Measurements from ENCODE around the gene CTRL.
"Not testable (repeated sequence)": the region's sequence is repeated elsewhere in the genome, so short reads cannot be mapped to it uniquely, and the experiment has no call there.

CTRL gene

GRCh38 chr16:67922740-67923139 is 8.9 kb downstream of the CTRL start:
- peak; percentile 90 for DNase-seq

- no peak for DNase-seq
Measured at GRCh38 chr16:67922221-67922620, 9.4 kb downstream of the CTRL start.

GRCh38 chr16:67919622-67920221 is 11.9 kb downstream of the CTRL start:
- DNase-seq, result no peak

GRCh38 chr16:67917852-67918236 is 13.8 kb downstream of the CTRL start:
- DNase-seq, result no peak

GRCh38 chr16:67917140-67917851 is 14.4 kb downstream of the CTRL start:
- DNase-seq, result no peak

GRCh38 chr16:67915831-67916723 is 15.6 kb downstream of the CTRL start:
- no peak for DNase-seq

- DNase-seq, result not testable (repeated sequence)
Measured at GRCh38 chr16:67915496-67915769, 16.2 kb downstream of the CTRL start.

GRCh38 chr16:67914758-67915495 is 16.7 kb downstream of the CTRL start:
- no peak for DNase-seq

GRCh38 chr16:67910158-67910557 is 21.5 kb downstream of the CTRL start:
- DNase-seq, result peak; percentile 77

- no peak for DNase-seq
Measured at GRCh38 chr16:67909056-67909742, 22.5 kb downstream of the CTRL start.

- DNase-seq, result no peak
Measured at GRCh38 chr16:67907397-67908180, 24.1 kb downstream of the CTRL start.

- DNase-seq, result no peak
Measured at GRCh38 chr16:67902831-67903230, 28.8 kb downstream of the CTRL start.

GRCh38 chr16:67901734-67902133 is 29.9 kb downstream of the CTRL start:
- no peak for DNase-seq

GRCh38 chr16:67897231-67897630 is 34.4 kb downstream of the CTRL start:
- no peak for DNase-seq

- no peak for DNase-seq
Measured at GRCh38 chr16:67893743-67894399, 37.8 kb downstream of the CTRL start.

GRCh38 chr16:67892899-67893742 is 38.5 kb downstream of the CTRL start, which contains the start of gene PSKH1:
Gene PSKH1, plus strand, starts transcription at chr16:67893254. Its CDS starts 15,496 bp downstream, at chr16:67908750.
- peak; percentile 96 for DNase-seq

- DNase-seq, result no peak
Measured at GRCh38 chr16:67892375-67892774, 39.3 kb downstream of the CTRL start.

GRCh38 chr16:67888331-67888730 is 43.3 kb downstream of the CTRL start:
- DNase-seq, result no peak

GRCh38 chr16:67886387-67886786 is 45.3 kb downstream of the CTRL start:
- no peak for DNase-seq

GRCh38 chr16:67885976-67886375 is 45.7 kb downstream of the CTRL start:
- DNase-seq, result no peak
